Measurements from ENCODE around the gene DHX9. TPM values are rescaled to one million over a fixed set of nuclear protein-coding genes. Genes with fewer than 3 reads are reported as not detected.

DHX9 gene
- total RNA-seq, 1 experiment from 2014 or later = 336 TPM

- Histone ChIP-seq H3K18ac (ENCODE audit: insufficient read length, low read depth, low read length) (no peak overlapping the region), H3K4ac (ENCODE audit: low read depth, low read length) (no peak overlapping the region), H3K4me2 (ENCODE audit: insufficient read depth, insufficient read length, low read length) (no peak overlapping the region), H4K91ac (ENCODE audit: insufficient read length, low read depth, low read length) (no peak overlapping the region), H2AK5ac (ENCODE audit: insufficient read length, low read length) (no peak overlapping the region), H3K27ac (ENCODE audit: insufficient read length, low read depth, low read length) (no peak overlapping the region), H2BK12ac (ENCODE audit: insufficient read length, low read depth, low read length) (no peak overlapping the region), H3K79me2 (ENCODE audit: insufficient read depth, low read length) (no peaks in the 10 kb centered on the region), H3K27me3 (ENCODE audit: insufficient read depth, low read length) (no peaks in the 10 kb centered on the region), H3K9me3 (ENCODE audit: control insufficient read depth, low read depth, low read length) (no peaks in the 10 kb centered on the region), H2BK120ac (ENCODE audit: low read depth, low read length, poor library complexity, severe bottlenecking) (no peak overlapping the region), H2BK20ac (ENCODE audit: low read depth, low read length, poor library complexity, severe bottlenecking) (no peak overlapping the region), H3K4me1 (ENCODE audit: insufficient read depth, low read length) (peaks cover under 1% of the 10 kb centered on the region; the same call in 1 of the 2 replicates), H2BK5ac (ENCODE audit: insufficient read length, low read length) (no peak overlapping the region), H4K5ac (ENCODE audit: insufficient read length, low read depth, low read length) (no peak overlapping the region), H3K79me1 (ENCODE audit: insufficient read depth, low read depth, low read length, poor library complexity, severe bottlenecking) (no peaks in the 10 kb centered on the region), H3K14ac (ENCODE audit: insufficient read depth, low read length) (no peak overlapping the region), H3K9ac (ENCODE audit: extremely low read depth, insufficient read length, low read length) (no peak overlapping the region), H3K56ac (ENCODE audit: insufficient read length, low read depth, low read length) (no peak overlapping the region), H3K23me2 (ENCODE audit: insufficient read length, low read depth, low read length, poor library complexity, severe bottlenecking) (no peaks in the 10 kb centered on the region), H4K20me1 (ENCODE audit: control insufficient read depth, insufficient read depth, insufficient read length) (no peaks in the 10 kb centered on the region), H2BK15ac (ENCODE audit: low read depth, low read length) (no peak overlapping the region), H3K23ac (ENCODE audit: insufficient read length, low read depth, low read length) (no peak overlapping the region), H2AFZ (ENCODE audit: low read length) (no peak overlapping the region), H3T11ph (ENCODE audit: low read length) (no peak overlapping the region), H4K8ac (replicated peaks; ENCODE audit: insufficient read length, low read depth, low read length) (no peak overlapping the region)
- DNase-seq = no peak
- TF ChIP-seq CTCF (conservative IDR thresholded peaks at IDR 0.05) = no peak
- peaks cover 7 to 8% of the 10 kb centered on the region in 2 experiments for H3K4me1 Mint-ChIP-seq
- H3K4me3 Mint-ChIP-seq = no peak overlapping the region
- H3K27ac Mint-ChIP-seq = no peak overlapping the region
- no CpG with 5 or more reads among the region's 2 CpGs for WGBS (ENCODE audit: extremely low coverage, insufficient read length, low lambda C conversion rate)
- H3K9me3 Mint-ChIP-seq = peaks cover under 1% of the 10 kb centered on the region in 2 experiments; a peak in 3 of 5 replicates
- peaks cover 0 to 1% (median under 1%) of the 10 kb centered on the region in 3 experiments; a peak in 2 of 7 replicates for H3K36me3 Mint-ChIP-seq (ENCODE audit: insufficient read depth in 1 of 3, low read depth in 3 of 3)
- H3K27me3 Mint-ChIP-seq (ENCODE audit: low read depth) = no peaks in the 10 kb centered on the region; the same call in 1 of the 2 replicates
These were observed 66.2 kb downstream of the DHX9 start for GRCh38 chr1:182905321-182905720.
